ENCODE measurements around the gene CBX7.
"Not testable (repeated sequence)": the region's sequence is repeated elsewhere in the genome, so short reads cannot be mapped to it uniquely, and the experiment has no call there.

CBX7 gene

GRCh38 chr22:39173787-39174497, 21.5 kb upstream of the CBX7 start:
- no peak for DNase-seq

- no peak for DNase-seq
Observed at GRCh38 chr22:39173050-39173706, 20.7 kb upstream of the CBX7 start.

- not testable (repeated sequence) for DNase-seq
Observed at GRCh38 chr22:39172265-39173049, 20.0 kb upstream of the CBX7 start.

GRCh38 chr22:39171623-39172264, 19.3 kb upstream of the CBX7 start:
- DNase-seq: no peak

GRCh38 chr22:39170825-39171622, 18.5 kb upstream of the CBX7 start:
- peak; percentile 80 for DNase-seq

- DNase-seq: no peak
Observed at GRCh38 chr22:39169797-39170466, 17.5 kb upstream of the CBX7 start.

- DNase-seq: no peak
Observed at GRCh38 chr22:39166547-39166946, 14.1 kb upstream of the CBX7 start.

GRCh38 chr22:39156093-39156492, 3.6 kb upstream of the CBX7 start:
- not testable (repeated sequence) for DNase-seq

- no peak for DNase-seq
Observed at GRCh38 chr22:39155421-39155820, 2.9 kb upstream of the CBX7 start.

- no peak for DNase-seq
Observed at GRCh38 chr22:39153220-39153717, 789 bp upstream of the CBX7 start.

- DNase-seq: no peak
Observed at GRCh38 chr22:39152024-39152510, 413 bp downstream of the CBX7 start.

- no peak for DNase-seq
Observed at GRCh38 chr22:39151329-39151975, 1.0 kb downstream of the CBX7 start.

- DNase-seq: no peak
Observed at GRCh38 chr22:39150848-39151215, 1.6 kb downstream of the CBX7 start.

- no peak for DNase-seq
Observed at GRCh38 chr22:39149915-39150847, 2.3 kb downstream of the CBX7 start.

GRCh38 chr22:39148727-39149535, 3.5 kb downstream of the CBX7 start:
- peak; percentile 70 for DNase-seq

GRCh38 chr22:39148026-39148726, 4.3 kb downstream of the CBX7 start:
- no peak for DNase-seq

GRCh38 chr22:39147335-39148025, 5.0 kb downstream of the CBX7 start:
- DNase-seq: no peak

Measured in activated naive CD4-positive, alpha-beta T cell treated with anti-CD3 and anti-CD28 coated beads, Interleukin-2, amount 50 U/mL, for 16 hours (primary cell).